HepG2 (cell line): ENCODE results near the gene NUP62. TPM values are rescaled to one million over a fixed set of nuclear protein-coding genes. Genes with fewer than 3 reads are reported as not detected.

Source experiments
- DR1 ChIP-seq: sonication (generic); formaldehyde crosslinking; IDR thresholded peaks from 2 replicates; pipeline ENCODE4 v1.8.0; 2021; ENCODE audit warnings: mild to moderate bottlenecking, missing genetic modification reagents, inconsistent platforms
- KDM6A ChIP-seq: IDR thresholded peaks from 2 replicates; pipeline ENCODE4 v1.6.1; 2016; ENCODE audit warnings: low read depth
- NFKB2 ChIP-seq: sonication (generic); formaldehyde crosslinking; IDR thresholded peaks from 2 replicates; pipeline ENCODE4 v1.4.0; 2020; ENCODE audit warnings: missing genetic modification reagents, borderline replicate concordance
- PAWR ChIP-seq: sonication (generic); formaldehyde crosslinking; IDR thresholded peaks from 2 replicates; pipeline ENCODE4 v1.4.0; 2020; ENCODE audit warnings: missing genetic modification reagents, mild to moderate bottlenecking, borderline replicate concordance
- RXRA ChIP-seq: sonication (generic); formaldehyde crosslinking; IDR thresholded peaks from 2 replicates; pipeline ENCODE4 v1.5.1; 2020; ENCODE audit warnings: missing genetic modification reagents
- SP1 ChIP-seq, 2 experiments: fragments of 450-650 bp in 1 of 2; sonication (generic) in 1 of 2; formaldehyde crosslinking in 1 of 2; IDR thresholded peaks; 2 replicates each; pipeline versions ENCODE4 v1.4.0 to v1.6.1; 2016 to 2020; ENCODE audit warnings: missing genetic modification reagents in 1 of 2
- ZNF124 ChIP-seq: sonication (generic); formaldehyde crosslinking; IDR thresholded peaks from 2 replicates; pipeline ENCODE4 v1.4.0; 2020; ENCODE audit warnings: missing genetic modification reagents
- ZNF331 ChIP-seq: sonication (generic); formaldehyde crosslinking; IDR thresholded peaks from 2 replicates; pipeline ENCODE4 v1.4.0; 2020; ENCODE audit warnings: missing genetic modification reagents
- ZNF558 ChIP-seq: sonication (generic); formaldehyde crosslinking; IDR thresholded peaks from 2 replicates; pipeline ENCODE4 v1.9.0; 2022; ENCODE audit warnings: mild to moderate bottlenecking, missing genetic modification reagents, borderline replicate concordance
- ZNF607 ChIP-seq: sonication (generic); formaldehyde crosslinking; IDR thresholded peaks from 2 replicates; pipeline ENCODE4 v1.5.1; 2020; ENCODE audit warnings: missing genetic modification reagents, mild to moderate bottlenecking, borderline replicate concordance
- ZNF619 ChIP-seq: sonication (generic); formaldehyde crosslinking; IDR thresholded peaks from 2 replicates; pipeline ENCODE4 v1.4.0; 2020; ENCODE audit warnings: mild to moderate bottlenecking, missing genetic modification reagents
- ZZZ3 ChIP-seq: sonication (generic); formaldehyde crosslinking; IDR thresholded peaks from 2 replicates; pipeline ENCODE4 v1.4.0; 2020; ENCODE audit warnings: missing genetic modification reagents, mild to moderate bottlenecking, borderline replicate concordance
- polyA plus RNA-seq, 8 experiments: library from polyadenylated mRNA; depleted of rRNA in 3 of 8; stranded (reverse) in 7 of 8; unstranded in 1 of 8; fragments of >200 nt; fragmentation: Illumina TruSeq in 4 of 8; extraction: Trizol in 4 of 8; gene quantifications; 2 replicates each; pipeline versions ENCODE4 v1.2.1 to v1.2.3, GENCODE V29; 2011 to 2016; ENCODE audit warnings: low read depth in 4 of 8, missing spikeins in 1 of 8, mixed read lengths in 1 of 8; ENCODE audit not compliant: insufficient read depth in 1 of 8
- total RNA-seq, 5 experiments: library from RNA; depleted of rRNA; stranded (reverse); fragments of >200 nt; fragmentation: Illumina TruSeq; extraction: Trizol; gene quantifications; 2 replicates each; pipeline ENCODE4 v1.2.3, GENCODE V29; 2016; ENCODE audit warnings: low read depth in 1 of 5
- TF ChIP-seq, protein P1 (sequence below): sonication (generic); formaldehyde crosslinking; IDR thresholded peaks from 2 replicates; pipeline ENCODE4 v1.5.1; 2020; ENCODE audit warnings: mild to moderate bottlenecking, missing genetic modification reagents, borderline replicate concordance
- TF ChIP-seq, protein P2 (sequence below): sonication (generic); formaldehyde crosslinking; IDR thresholded peaks from 2 replicates; pipeline ENCODE4 v1.4.0; 2020; ENCODE audit warnings: missing genetic modification reagents
- TF ChIP-seq, protein P3 (sequence below): sonication (generic); formaldehyde crosslinking; IDR thresholded peaks from 2 replicates; pipeline ENCODE4 v1.5.0; 2020; ENCODE audit warnings: mild to moderate bottlenecking, missing genetic modification reagents

NUP62 gene
- total and polyA plus RNA-seq, 2 of the 13 experiments (the other 11 are each of a cell fraction or from before 2014, with no cell fraction given): 16.5 to 41.5 TPM

DNA sequence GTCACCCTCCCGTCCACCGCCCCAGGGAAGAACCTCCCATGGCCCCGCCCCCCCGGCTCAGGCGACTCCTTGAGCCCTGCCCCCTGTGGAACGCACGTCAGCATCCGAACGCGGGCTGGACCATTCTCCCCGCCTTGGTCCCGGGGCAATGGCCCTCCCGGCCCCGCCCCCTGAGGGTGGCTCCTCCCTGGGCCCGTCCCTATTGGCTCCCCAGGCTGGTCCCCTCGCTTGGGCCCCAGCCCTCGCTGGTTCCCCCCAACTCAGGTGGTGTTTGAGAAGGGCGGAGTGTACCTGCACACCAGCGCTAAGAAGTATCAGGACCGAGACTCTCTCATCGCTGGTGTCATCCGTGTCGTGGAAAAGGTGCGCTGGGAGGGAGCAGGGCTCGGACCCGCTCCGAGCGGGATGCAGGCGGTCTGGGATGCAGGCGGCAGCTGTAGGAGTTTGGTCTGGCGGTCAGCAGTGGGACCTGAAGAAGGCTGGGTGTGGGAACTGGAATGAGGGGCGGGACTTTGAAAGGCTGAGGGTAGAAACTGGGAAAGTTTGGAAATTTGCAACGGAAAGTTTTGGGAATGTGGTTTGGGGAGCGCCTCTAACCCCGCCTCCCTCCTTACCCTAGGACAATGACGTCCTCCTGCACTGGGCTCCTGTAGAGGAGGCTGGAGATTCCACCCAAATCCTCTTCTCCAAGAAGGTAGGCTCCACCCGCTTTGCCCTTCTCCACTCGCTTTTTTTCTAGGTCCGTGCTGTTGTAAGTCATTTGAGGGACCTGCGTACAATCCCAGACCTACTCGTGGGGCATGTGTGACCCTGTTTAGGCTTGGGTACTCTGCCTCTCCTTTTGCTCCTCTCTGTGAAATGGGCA, 51.2 kb downstream of the NUP62 start (continued):
- TF ChIP-seq ZZZ3 (CRISPR knock-in tag): no peak
- no peak for TF ChIP-seq PAWR
- TF ChIP-seq, protein P1, sequence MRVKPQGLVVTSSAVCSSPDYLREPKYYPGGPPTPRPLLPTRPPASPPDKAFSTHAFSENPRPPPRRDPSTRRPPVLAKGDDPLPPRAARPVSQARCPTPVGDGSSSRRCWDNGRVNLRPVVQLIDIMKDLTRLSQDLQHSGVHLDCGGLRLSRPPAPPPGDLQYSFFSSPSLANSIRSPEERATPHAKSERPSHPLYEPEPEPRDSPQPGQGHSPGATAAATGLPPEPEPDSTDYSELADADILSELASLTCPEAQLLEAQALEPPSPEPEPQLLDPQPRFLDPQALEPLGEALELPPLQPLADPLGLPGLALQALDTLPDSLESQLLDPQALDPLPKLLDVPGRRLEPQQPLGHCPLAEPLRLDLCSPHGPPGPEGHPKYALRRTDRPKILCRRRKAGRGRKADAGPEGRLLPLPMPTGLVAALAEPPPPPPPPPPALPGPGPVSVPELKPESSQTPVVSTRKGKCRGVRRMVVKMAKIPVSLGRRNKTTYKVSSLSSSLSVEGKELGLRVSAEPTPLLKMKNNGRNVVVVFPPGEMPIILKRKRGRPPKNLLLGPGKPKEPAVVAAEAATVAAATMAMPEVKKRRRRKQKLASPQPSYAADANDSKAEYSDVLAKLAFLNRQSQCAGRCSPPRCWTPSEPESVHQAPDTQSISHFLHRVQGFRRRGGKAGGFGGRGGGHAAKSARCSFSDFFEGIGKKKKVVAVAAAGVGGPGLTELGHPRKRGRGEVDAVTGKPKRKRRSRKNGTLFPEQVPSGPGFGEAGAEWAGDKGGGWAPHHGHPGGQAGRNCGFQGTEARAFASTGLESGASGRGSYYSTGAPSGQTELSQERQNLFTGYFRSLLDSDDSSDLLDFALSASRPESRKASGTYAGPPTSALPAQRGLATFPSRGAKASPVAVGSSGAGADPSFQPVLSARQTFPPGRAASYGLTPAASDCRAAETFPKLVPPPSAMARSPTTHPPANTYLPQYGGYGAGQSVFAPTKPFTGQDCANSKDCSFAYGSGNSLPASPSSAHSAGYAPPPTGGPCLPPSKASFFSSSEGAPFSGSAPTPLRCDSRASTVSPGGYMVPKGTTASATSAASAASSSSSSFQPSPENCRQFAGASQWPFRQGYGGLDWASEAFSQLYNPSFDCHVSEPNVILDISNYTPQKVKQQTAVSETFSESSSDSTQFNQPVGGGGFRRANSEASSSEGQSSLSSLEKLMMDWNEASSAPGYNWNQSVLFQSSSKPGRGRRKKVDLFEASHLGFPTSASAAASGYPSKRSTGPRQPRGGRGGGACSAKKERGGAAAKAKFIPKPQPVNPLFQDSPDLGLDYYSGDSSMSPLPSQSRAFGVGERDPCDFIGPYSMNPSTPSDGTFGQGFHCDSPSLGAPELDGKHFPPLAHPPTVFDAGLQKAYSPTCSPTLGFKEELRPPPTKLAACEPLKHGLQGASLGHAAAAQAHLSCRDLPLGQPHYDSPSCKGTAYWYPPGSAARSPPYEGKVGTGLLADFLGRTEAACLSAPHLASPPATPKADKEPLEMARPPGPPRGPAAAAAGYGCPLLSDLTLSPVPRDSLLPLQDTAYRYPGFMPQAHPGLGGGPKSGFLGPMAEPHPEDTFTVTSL: 0 out of 2 replicates have a peak, but pooled peaks have one; percentile 19
- TF ChIP-seq ZNF558 (CRISPR knock-in tag): peak; percentile 89; the same call in 1 of the 2 replicates
- TF ChIP-seq, protein P2, sequence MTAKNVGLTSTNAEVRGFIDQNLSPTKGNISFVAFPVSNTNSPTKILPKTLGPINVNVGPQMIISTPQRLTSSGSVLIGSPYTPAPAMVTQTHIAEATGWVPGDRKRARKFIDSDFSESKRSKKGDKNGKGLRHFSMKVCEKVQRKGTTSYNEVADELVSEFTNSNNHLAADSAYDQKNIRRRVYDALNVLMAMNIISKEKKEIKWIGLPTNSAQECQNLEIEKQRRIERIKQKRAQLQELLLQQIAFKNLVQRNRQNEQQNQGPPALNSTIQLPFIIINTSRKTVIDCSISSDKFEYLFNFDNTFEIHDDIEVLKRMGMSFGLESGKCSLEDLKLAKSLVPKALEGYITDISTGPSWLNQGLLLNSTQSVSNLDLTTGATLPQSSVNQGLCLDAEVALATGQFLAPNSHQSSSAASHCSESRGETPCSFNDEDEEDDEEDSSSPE (CRISPR knock-in tag): 0 out of 2 replicates have a peak, but pooled peaks have one; percentile 1
- no peak for TF ChIP-seq SP1 (IDR thresholded peaks at IDR 0.05)
- peak; percentile 75 for TF ChIP-seq SP1 (CRISPR knock-in tag; IDR thresholded peaks at IDR 0.05)
- TF ChIP-seq ZNF331 (CRISPR knock-in tag): peak; percentile 46; the same call in 1 of the 2 replicates
- peak; percentile 29; the same call in 1 of the 2 replicates for TF ChIP-seq DR1 (CRISPR knock-in tag)
- TF ChIP-seq KDM6A (CRISPR knock-in tag): no peak
- 0 out of 2 replicates have a peak, but pooled peaks have one; percentile 71 for TF ChIP-seq ZNF619 (CRISPR knock-in tag)
- TF ChIP-seq, protein P3, sequence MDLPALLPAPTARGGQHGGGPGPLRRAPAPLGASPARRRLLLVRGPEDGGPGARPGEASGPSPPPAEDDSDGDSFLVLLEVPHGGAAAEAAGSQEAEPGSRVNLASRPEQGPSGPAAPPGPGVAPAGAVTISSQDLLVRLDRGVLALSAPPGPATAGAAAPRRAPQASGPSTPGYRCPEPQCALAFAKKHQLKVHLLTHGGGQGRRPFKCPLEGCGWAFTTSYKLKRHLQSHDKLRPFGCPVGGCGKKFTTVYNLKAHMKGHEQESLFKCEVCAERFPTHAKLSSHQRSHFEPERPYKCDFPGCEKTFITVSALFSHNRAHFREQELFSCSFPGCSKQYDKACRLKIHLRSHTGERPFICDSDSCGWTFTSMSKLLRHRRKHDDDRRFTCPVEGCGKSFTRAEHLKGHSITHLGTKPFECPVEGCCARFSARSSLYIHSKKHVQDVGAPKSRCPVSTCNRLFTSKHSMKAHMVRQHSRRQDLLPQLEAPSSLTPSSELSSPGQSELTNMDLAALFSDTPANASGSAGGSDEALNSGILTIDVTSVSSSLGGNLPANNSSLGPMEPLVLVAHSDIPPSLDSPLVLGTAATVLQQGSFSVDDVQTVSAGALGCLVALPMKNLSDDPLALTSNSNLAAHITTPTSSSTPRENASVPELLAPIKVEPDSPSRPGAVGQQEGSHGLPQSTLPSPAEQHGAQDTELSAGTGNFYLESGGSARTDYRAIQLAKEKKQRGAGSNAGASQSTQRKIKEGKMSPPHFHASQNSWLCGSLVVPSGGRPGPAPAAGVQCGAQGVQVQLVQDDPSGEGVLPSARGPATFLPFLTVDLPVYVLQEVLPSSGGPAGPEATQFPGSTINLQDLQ: peak; percentile 85
- peak; percentile 78; the same call in 1 of the 2 replicates for TF ChIP-seq NFKB2 (CRISPR knock-in tag)
- TF ChIP-seq ZNF124 (CRISPR knock-in tag): no peak
- TF ChIP-seq RXRA (CRISPR knock-in tag): peak; percentile 77
- TF ChIP-seq ZNF607: no peak
